Spleen (tissue), 7 donors: ENCODE results near the gene HERPUD2.

Experiments used
- CTCF ChIP-seq, 11 experiments: fragments of 200-600 bp in 7 of 11; fragments of 450-650 bp in 4 of 11; sonication (generic) in 4 of 11; IDR thresholded peaks in 8 of 11; conservative IDR thresholded peaks in 3 of 11; 1 replicate in 7 of 11; 2 replicates in 4 of 11; pipeline versions ENCODE4 v1.4.0 to v1.8.0; 2016 to 2021; ENCODE audit warnings: antibody characterized with exemption in 11 of 11, inconsistent platforms in 4 of 11, mild to moderate bottlenecking in 1 of 11
- POLR2A ChIP-seq, 3 donors: fragments of 450-650 bp; IDR thresholded peaks; one replicate each; pipeline ENCODE4 v1.5.1; 2017; ENCODE audit warnings: antibody characterized with exemption in 3 of 3, mild to moderate bottlenecking in 1 of 3
- POLR2AphosphoS5 ChIP-seq, 3 donors: sonication (generic); formaldehyde crosslinking; IDR thresholded peaks; one replicate each; pipeline ENCODE4 v1.5.1; 2017; ENCODE audit warnings: antibody characterized with exemption in 3 of 3
- donor health status: DM: no; HTN: no; CAD: no; lungs with moderate emphysema.
- donor health status: DM: no; HTN: no; CAD: no.
- donor health status: DM: no; HTN: no; CAD: no.

GRCh38 chr7:35721288-35721687 is 26.4 kb upstream of the HERPUD2 start:
- TF ChIP-seq CTCF (IDR thresholded peaks at IDR 0.05 in 8 of 11, conservative IDR thresholded peaks at IDR 0.05 in 3 of 11) (no peak), POLR2AphosphoS5 (IDR thresholded peaks at IDR 0.05) (no peak), POLR2A (IDR thresholded peaks at IDR 0.05) (no peak)
